ENCODE results near the gene NOP53.
"Not testable (repeated sequence)": the region's sequence is repeated elsewhere in the genome, so short reads cannot be mapped to it uniquely, and the experiment has no call there.

The NOP53 gene

GRCh38 chr19:47745010-47745901, at the start of gene NOP53:
Gene NOP53, plus strand, starts transcription at chr19:47745546. Its CDS starts 14 bp downstream, at chr19:47745560.
- peak; percentile 96 for DNase-seq (ENCODE audit: low spot score)

- no peak for DNase-seq (ENCODE audit: low spot score)
Measured at GRCh38 chr19:47696635-47697034, 48.7 kb upstream of the NOP53 start.

GRCh38 chr19:47697863-47698609, 47.3 kb upstream of the NOP53 start:
- DNase-seq (ENCODE audit: low spot score): peak; percentile 91

- DNase-seq (ENCODE audit: low spot score): no peak
Measured at GRCh38 chr19:47698631-47699359, 46.6 kb upstream of the NOP53 start.

- DNase-seq (ENCODE audit: low spot score): no peak
Measured at GRCh38 chr19:47699360-47699917, 45.9 kb upstream of the NOP53 start.

GRCh38 chr19:47700934-47701716, 44.2 kb upstream of the NOP53 start:
- DNase-seq (ENCODE audit: low spot score): no peak

GRCh38 chr19:47701717-47702552, 43.4 kb upstream of the NOP53 start:
- no peak for DNase-seq (ENCODE audit: low spot score)

- DNase-seq (ENCODE audit: low spot score): no peak
Measured at GRCh38 chr19:47702671-47703070, 42.7 kb upstream of the NOP53 start.

- no peak for DNase-seq (ENCODE audit: low spot score)
Measured at GRCh38 chr19:47703301-47703700, 42.0 kb upstream of the NOP53 start.

GRCh38 chr19:47704024-47704423, 41.3 kb upstream of the NOP53 start:
- no peak for DNase-seq (ENCODE audit: low spot score)

- no peak for DNase-seq (ENCODE audit: low spot score)
Measured at GRCh38 chr19:47704656-47705055, 40.7 kb upstream of the NOP53 start.

- peak; percentile 51 for DNase-seq (ENCODE audit: low spot score)
Measured at GRCh38 chr19:47707135-47707925, 38.0 kb upstream of the NOP53 start.

- DNase-seq (ENCODE audit: low spot score): no peak
Measured at GRCh38 chr19:47711652-47712242, 33.6 kb upstream of the NOP53 start.

GRCh38 chr19:47713046-47714021, 32.0 kb upstream of the NOP53 start, which contains the start of gene EHD2:
Gene EHD2, plus strand, starts transcription at chr19:47713422. Its CDS starts 3,191 bp downstream, at chr19:47716613.
- DNase-seq (ENCODE audit: low spot score): no peak

GRCh38 chr19:47714339-47714738, 31.0 kb upstream of the NOP53 start:
- DNase-seq (ENCODE audit: low spot score): no peak

- not testable (repeated sequence) for DNase-seq (ENCODE audit: low spot score)
Measured at GRCh38 chr19:47714855-47715254, 30.5 kb upstream of the NOP53 start.

GRCh38 chr19:47716270-47716937, 28.9 kb upstream of the NOP53 start:
- DNase-seq (ENCODE audit: low spot score): no peak
